ENCODE data around the gene SEC23A.
"Not testable (repeated sequence)": the region's sequence is repeated elsewhere in the genome, so short reads cannot be mapped to it uniquely, and the experiment has no call there.

SEC23A gene

DNA sequence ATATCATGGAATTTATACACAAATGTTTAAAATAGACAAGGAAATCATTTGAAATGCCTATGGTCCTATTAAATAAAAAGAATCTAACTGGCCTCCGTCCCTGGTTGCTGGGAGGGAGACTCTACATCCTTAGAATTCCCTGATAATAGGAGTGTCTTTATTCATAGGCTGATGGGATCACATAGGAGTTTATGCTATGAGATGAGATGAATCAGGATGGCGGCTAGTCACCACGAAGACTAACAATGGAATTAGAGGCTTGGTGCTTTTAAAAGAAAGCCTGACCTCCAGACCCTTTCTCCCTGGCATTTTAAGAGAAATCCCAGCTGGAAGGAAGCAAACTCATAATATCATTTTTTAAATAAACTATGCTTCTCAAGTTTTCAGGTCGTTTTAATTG lies 69.7 kb downstream of the SEC23A start:
- DNase-seq (ENCODE audit: low read depth in 1 of 2, low spot score in 1 of 2), result no peak

DNA sequence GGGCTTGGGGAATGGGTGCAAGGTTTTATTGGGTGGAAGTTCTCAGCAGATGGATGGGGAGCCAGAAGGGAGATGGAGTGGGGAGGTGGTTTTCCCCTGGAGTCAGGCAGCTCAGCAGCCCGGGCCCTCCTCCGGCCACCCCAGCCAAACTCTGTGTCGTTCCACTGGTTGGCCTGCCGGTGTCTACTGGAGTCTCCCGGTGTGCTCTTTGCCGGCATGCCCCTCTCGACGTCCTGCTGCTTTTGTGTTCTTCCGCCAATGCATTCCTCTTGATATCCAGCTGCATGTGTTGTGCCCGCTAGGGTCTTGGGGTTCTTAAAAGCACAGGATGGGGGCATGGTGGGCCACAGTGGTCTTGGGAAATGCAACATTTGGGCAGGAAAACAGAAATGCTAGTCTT lies 72.8 kb downstream of the SEC23A start:
- DNase-seq (ENCODE audit: low read depth in 1 of 2, low spot score in 1 of 2), result no peak

DNA sequence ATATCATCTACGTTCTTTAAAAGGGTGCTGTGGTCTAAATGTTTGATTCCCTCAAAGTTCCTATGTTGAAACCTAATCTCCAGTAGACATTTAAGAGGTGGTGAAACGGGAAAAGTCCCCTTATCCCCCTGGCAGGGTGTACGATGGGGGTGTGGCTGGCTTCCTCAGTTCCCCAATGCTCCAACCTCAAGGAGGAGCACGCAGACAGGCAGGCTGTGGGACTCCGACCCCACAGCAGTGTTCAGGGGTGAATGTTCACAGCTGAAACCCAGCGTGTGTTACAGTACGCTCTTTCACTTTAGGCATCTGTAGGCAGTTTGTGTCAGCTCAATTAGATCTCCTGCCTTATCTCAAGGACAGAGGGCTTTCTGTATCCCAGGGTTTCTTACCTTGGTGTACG lies 73.2 kb downstream of the SEC23A start:
- DNase-seq (ENCODE audit: low read depth in 1 of 2, low spot score in 1 of 2), result no peak

DNA sequence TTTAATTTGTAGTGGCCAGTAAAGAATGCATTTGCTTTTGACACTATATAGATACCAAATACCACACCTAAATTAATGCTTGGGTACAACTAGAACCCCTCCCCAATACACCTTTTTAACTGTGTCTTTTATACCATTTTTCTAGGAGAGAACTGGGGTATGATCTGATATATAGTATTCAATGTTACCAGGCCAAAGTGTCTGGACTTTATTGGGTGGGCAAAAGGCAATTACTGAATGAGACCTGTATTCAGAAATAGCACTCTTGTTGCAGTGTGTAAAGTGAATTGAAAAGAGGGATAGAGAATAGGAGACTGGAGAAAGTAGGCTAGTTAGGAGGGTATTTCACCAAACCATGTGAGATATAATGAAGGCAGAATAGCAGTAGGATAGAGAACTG lies 74.4 kb downstream of the SEC23A start:
- no peak for DNase-seq (ENCODE audit: low read depth in 1 of 2, low spot score in 1 of 2)

DNA sequence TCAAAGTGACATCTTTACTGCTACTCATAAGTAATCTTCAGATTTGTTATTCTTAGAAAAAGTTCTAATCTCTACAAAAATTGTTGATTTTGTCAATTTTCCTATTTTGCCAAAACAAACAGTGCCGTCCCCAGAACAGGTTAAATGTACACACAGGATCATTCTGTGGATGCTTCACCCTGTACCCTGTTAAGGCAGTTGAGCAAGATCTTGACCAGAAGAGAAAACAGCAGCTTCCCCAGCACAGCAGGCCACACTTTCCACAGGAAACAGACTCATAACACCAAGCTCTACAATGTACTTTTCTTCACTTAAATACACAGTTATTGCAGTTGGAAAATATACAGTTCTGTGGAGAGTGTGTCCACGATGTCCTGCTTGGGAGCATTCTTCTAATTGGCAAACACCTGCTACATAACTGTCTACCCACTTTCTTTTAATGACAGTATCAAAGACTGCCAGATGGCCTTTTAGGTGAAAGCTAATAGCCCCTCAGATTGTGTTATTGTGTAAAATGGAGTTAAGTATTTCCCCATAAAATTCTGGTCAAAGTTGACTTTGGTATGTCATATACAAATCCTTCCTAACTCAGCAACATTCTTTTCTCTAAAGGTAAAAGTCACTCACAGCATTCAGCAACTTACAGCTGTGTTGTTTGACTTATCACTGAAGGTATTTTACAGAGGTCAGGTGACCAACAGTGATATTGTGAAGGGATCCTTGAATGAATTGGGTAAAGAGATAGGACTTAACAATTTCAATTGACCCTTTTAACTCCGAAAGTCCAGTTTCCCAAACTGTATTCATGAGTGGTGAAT lies 77.0 kb downstream of the SEC23A start:
- DNase-seq (ENCODE audit: low read depth in 1 of 2, low spot score in 1 of 2), result no peak

DNA sequence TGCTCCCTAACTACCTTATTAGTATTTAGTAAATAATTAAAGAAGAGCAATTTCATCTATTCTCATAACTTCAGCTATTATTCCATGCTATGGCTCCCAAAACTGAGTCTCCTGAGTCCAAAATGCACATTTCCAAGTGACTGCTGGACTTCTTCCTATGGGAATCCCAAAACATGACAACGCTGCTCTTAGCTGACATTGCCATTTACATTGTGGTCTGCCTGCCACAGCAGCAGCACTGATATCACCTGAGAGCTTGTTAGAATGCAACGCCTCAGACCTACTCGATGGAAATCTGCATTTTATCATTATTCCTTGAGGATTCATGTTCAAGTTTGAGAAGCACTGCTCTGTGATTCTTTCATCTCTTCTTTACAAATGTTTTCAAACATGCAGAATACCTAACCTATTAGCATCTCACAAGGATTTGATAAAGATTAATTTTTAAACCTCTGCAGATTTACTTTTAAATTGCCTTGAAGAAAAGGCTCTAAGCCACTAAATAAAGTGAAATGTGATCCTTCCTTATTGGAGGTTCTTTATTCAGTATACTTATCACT lies 77.7 kb downstream of the SEC23A start:
- DNase-seq (ENCODE audit: low read depth in 1 of 2, low spot score in 1 of 2), result no peak

DNA sequence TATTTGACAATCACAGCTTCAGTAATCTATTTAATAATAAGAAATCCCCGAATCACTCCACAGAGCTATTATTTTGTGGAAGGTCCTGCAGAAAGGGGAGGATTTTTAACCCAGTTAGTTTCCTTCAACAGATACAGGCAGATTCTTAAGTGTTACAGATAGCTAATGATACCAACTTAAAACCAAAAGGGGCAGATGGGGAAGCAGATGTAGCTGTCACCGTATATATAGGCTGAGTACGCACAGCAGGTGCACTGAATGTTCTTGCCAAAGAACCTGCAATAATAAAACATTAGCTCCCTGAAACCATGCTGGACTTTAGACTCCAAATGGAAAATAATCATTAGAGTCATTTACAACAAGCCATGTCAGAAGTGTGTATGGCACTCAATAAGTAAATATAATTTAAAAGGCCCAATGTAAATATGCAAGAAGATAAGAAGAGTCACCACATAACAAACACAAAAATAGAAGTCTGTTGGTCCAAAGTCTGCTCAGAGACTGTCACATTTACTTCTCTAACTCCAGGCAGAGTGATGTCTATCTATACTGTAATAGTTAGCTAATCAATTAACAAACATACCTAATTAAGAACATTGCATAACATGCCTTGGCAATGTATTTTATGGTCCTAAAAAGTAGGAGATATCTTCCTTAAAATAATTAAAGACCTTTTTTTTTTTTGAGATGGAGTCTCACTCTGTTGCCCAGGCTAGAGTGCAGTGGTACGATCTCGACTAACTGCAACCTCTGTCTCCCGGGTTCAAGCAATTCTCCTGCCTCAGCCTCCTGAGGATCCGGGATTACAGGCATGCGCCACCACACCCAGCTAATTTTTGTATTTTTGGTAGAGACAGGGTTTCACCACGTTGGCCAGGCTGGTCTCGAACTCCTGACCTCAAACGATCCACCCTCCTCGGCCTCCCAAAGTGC lies 78.8 kb downstream of the SEC23A start:
- no peak for DNase-seq (ENCODE audit: low read depth in 1 of 2, low spot score in 1 of 2)

DNA sequence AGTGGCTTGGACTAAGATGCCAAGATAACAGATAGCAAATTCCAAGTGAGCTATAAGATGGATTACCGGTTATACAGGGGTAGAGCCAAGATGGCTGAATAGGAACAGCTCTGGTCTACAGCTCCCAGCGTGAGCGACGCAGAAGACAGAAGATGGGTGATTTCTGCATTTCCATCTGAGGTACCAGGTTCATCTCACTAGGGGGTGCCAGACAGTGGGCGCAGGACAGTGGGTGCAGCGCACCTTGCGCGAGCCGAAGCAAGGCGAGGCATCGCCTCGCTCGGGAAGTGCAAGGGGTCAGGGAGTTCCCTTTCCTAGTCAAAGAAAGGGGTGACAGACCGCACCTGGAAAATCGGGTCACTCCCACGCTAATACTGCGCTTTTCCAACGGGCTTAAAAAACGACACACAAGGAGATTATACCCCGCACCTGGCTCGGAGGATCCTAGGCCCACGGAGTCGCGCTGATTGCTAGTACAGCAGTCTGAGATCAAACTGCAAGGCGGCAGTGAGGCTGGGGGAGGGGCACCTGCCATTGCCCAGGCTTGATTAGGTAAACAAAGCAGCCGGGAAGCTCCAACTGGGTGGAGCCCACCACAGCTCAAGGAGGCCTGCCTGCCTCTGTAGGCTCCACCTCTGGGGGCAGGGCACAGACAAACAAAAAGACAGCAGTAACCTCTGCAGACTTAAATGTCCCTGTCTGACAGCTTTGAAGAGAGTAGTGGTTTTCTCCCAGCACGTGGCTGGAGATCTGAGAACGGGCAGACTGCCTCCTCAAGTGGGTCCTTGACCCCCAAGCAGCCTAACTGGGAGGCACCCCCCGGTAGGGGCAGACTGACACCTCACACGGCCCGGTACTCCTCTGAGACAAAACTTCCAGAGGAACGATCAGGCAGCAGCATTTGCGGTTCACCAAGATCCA lies 85.7 kb downstream of the SEC23A start:
- DNase-seq (ENCODE audit: low read depth in 1 of 2, low spot score in 1 of 2), result not testable (repeated sequence)

DNA sequence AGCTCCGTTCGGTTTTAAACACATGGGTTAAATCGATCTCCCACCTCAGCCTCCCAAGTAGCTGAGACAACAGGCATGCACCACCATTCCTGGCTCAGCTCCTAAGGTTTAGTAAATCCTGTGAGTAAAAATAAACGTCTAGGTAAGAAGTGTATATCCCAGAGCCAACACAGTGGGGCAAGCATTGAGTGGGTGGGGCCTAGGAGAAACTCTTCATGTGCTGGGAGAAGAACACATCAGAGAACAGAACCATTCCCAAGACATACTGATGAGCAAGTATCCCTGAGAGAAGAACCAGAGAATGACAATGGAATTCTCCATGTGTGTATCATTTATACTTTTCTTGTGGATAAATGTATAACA lies 86.3 kb downstream of the SEC23A start:
- DNase-seq (ENCODE audit: low read depth in 1 of 2, low spot score in 1 of 2), result no peak

DNA sequence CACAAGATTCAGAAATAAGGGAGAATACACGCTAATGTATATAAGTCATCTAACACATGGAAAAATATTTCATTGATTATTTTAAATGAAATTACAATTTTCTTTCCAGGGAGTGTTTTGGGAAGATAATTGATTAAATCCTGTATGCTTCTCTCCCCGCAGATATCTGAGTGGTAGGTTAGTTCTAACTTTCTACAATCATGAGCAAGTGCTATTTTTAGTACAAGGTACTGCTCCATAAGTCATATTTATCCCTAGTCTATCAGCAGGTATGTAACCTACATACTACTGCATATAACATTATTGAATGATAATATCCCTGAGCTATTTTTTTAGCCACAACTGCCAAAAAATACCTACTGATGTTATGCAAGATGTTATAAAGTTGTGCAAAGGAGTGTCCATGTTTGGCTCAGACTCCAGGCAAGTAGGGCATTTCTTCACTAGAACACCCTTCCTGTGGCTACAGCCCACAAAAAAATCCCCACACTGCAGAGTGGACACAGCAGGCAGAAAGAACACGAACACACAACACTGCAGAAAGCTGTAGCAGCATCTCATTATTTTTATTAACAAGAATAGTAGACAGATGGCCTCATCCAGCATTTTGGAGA lies 87.0 kb downstream of the SEC23A start:
- DNase-seq (ENCODE audit: low read depth in 1 of 2, low spot score in 1 of 2), result no peak

DNA sequence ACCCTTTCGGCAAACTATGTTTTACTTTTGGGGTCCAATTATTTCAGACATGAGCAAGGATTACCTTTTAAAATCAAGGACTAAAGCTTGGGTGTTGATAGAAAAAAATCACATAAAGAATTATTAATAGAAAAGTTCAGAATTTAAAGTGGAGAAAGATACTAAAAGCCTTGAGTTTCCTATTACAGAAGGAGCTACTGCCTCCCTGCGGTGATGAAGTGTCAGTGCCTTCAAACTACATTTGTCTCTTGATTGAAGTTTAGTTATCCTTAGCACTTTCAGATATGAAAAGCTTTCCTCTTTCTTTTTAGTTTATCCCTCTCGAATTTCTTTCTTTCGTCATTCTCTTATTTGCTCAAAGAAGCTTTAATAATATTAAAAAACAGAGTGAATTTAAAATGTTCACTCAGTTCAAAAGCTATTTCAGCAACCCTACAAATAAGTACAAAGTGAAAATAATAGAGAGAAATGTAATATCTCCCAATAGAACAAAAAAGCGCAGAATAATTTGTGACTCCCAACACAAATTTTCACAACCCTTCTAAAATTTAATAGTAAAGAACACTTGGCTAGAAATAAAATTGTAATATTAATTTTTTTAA lies 87.6 kb downstream of the SEC23A start:
- DNase-seq (ENCODE audit: low read depth in 1 of 2, low spot score in 1 of 2), result no peak

DNA sequence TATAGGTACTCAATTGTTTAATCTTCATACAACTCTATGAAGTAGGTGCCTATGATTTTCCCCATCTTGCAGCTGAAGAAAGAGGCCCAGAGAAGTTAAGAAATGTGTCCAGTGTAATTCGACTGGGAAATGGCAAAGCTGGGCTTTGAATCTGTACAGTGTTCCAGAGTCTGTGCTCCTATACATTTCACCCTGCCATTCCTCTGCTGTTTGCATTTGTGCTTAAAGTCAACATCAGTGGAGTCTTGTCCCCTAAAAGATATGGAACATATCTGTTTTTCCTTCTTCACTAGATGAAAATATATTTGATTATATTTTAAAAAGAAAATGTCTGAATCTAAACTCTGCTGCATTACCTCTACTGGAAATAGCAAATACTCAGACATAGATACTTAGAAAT lies 88.6 kb downstream of the SEC23A start:
- no peak for DNase-seq (ENCODE audit: low read depth in 1 of 2, low spot score in 1 of 2)

DNA sequence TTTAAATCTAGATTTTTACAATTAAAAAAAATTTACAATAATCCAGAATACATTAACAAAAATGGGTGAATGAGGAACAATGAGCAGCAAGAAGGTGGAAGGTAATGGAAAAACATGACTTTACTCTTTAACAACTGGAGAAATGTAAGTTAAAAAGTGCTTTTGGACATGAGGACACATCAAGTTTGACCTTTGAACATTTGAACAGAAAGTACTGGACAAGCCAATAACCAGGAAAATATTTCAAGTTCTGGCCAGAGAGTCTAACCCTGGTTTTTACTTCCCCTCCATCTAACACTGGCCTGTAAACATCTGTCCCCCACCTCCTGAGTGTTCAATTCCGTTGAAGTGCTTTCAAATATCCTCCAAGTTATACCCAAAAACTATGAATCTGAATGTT lies 94.1 kb downstream of the SEC23A start:
- DNase-seq (ENCODE audit: low read depth in 1 of 2, low spot score in 1 of 2), result not testable (repeated sequence)

DNA sequence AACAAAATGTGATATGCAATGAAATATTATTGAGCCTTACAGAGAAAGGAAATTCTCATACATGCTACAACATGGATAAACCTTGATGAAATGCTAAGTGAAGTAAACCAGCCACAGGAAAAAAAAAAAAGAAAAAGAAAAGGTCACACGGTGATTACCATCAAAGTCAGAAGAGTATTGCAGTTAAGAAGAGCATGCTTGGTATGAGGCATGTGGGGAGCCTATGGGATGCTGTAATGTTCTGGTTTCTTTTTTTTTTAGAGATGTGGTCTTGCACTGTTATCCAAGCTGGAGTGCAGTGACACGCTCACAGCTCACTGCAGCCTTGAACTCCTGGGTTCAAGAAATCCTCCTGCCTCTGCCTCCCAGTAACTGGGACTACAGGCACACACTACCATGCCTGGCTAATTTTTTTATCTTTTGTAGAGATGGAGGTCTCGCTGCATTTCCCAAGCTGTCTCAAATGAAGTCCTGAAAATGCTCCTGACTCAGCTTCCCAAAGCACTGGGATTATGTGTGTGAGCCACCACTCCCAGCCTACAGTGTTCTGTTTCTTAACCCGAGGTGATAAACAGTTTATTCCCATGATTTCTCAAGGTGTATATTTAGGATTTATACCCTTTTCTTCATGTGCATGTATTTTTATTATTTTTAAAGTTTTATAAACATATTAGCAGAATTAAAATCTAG lies 96.2 kb downstream of the SEC23A start:
- no peak for DNase-seq (ENCODE audit: low read depth in 1 of 2, low spot score in 1 of 2)

DNA sequence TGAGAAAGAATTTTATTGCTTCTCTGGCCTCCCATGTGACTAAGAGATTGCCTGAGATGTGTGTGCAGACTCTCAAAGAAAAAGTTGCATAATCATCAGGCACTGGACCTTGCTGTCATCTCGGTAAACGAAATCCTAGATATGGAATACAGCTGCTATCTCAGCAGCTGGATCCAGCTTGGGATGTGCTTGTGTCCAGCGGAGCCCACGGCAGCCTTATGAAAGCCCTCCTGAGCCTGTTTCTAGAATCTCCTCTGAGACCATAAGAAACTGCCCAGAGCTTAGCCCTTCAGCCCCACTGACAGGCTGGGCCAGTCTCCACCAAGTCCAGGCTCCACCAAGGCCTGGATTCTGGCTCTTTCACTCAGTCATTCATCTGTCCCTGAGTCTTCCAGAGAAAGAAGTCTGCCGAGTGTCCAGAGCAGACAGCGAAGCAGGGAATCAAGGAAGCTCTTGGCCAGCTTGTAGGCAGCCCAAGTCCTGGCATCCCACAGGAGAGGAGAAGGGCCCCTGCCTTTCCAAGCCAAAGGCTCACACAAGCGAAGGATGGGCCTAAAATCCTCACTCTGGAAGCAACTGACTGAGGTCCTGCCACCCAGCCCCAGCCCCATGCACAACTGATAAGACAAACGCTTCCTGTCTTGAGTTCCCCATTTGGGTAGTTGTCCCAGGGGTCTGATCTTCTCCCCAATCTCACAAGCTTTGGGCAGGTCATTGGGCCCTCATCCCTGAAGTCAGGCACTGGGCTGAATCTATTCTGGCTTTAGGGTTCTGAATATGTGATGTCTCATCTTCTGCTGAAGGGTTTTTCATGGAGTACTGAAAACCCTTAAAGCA lies 97.8 kb downstream of the SEC23A start:
- DNase-seq (ENCODE audit: low read depth in 1 of 2, low spot score in 1 of 2), result no peak

DNA sequence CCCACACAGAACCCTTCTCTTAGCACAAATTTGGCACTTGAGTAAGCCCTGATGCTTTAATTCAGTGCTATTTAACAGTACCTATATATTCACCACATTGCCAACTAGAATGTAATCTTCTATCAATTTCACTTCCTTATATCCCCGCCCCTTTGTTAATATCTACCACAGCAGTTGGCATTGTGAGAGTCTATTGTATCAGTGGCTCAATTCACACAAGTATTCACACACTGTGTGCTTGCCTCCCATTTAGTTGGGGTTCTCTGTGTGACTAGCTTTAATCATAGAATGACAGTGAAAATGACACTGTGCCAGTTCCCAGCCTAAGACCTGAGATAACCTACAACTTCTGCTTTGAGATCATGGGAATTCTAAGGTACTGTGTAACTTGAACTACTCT lies 103.1 kb downstream of the SEC23A start:
- no peak for DNase-seq (ENCODE audit: low read depth in 1 of 2, low spot score in 1 of 2)

DNA sequence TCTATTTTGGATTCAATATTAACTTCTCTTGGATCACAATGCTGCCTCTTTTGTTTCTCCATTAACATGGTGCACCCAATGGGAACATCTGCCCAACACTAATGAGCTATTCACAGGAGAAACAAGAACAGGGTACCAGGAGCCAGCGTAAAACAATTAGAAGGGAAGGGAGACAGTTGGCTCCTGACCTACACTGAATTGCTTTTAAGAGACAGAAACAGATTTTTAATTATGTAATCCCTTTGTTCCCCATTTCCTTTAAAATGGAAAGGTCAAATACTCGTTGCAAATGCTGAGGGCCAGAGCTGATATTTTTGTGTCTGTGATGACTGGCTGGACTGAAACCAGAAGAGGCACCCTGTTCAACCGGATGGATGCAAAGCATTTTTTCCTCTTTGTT lies 108.3 kb downstream of the SEC23A start:
- no peak for DNase-seq (ENCODE audit: low read depth in 1 of 2, low spot score in 1 of 2)

DNA sequence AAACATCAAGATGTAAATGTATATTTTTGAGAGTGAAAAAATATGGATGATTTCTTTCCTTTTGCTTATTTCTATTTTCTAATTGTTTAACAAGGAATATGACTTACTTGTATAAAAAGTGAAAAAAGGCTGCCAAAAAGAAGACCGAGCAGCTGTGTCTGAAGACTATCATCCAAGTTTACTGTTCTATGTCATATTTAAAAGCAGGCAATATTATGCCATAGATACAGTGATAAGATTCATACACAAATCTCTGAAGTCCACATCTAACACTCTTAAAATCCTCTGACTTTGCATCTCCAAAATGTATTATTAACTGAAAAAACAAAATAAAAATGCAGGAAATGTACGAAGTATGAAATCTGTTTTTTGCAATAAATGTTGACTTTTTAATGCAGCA lies 109.1 kb downstream of the SEC23A start:
- no peak for DNase-seq (ENCODE audit: low read depth in 1 of 2, low spot score in 1 of 2)

Measured in activated CD4-positive, alpha-beta T cell treated with anti-CD3 and anti-CD28 coated beads, Interleukin-2, amount 50 U/mL, for 24 hours (primary cell).